ENCODE results near the gene DUS1L.

DUS1L gene

DNA sequence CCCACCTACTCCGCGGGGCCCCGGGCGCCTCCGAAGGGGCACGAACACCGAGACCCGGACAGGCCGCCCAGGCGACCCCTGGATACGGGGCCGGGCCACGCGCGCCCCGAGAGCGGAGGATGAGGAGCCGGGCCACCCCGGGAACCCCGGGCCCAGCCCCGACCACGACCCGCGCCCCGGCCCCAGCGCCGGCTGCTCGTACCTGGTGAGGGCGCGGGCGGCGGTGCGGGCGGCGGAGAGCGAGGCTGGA, 32.2 kb upstream of the DUS1L start:
- Histone ChIP-seq H3K36me3 (ENCODE audit: control insufficient read depth, low read length) (peaks cover 70% of the 10 kb centered on the region), H3K4me2 (ENCODE audit: low read length) (peak overlapping the region; percentile 99), H4K20me1 (ENCODE audit: control insufficient read depth, insufficient read depth, low read depth, low read length) (peaks cover 20% of the 10 kb centered on the region), H3K4me3 (ENCODE audit: low read length) (peak overlapping the region; percentile 98), H3K27me3 (ENCODE audit: control insufficient read depth, low read length) (no peaks in the 10 kb centered on the region), H3F3A (ENCODE audit: control insufficient read depth, insufficient read depth) (peaks cover 9% of the 10 kb centered on the region; the same call in 1 of the 2 replicates), H3K4me1 (ENCODE audit: control insufficient read depth, low read length) (peaks cover 46% of the 10 kb centered on the region), H3K79me2 (ENCODE audit: control insufficient read depth, low read length) (peaks cover 67% of the 10 kb centered on the region), H3K9me2 (replicated peaks; ENCODE audit: control insufficient read depth, low read length) (no peaks in the 10 kb centered on the region), H3K27ac (ENCODE audit: low read depth, low read length) (peak overlapping the region; percentile 76), H3K9me3 (ENCODE audit: control insufficient read depth, insufficient read depth, low read length) (no peaks in the 10 kb centered on the region)
- TF ChIP-seq CTCF (IDR thresholded peaks at IDR 0.05; ENCODE audit: low read depth, low read length, poor library complexity, severe bottlenecking) (no peak), EZH2phosphoT487 (IDR thresholded peaks at IDR 0.05; ENCODE audit: borderline replicate concordance, low read length) (no peak)

- Histone ChIP-seq H3K9me2 (replicated peaks; ENCODE audit: control insufficient read depth, low read length) (no peaks in the 10 kb centered on the region), H3K9me3 (ENCODE audit: control insufficient read depth, insufficient read depth, low read length) (no peaks in the 10 kb centered on the region), H3K4me1 (ENCODE audit: control insufficient read depth, low read length) (peaks cover 46% of the 10 kb centered on the region), H3K4me3 (ENCODE audit: low read length) (peak overlapping the region; percentile 98), H4K20me1 (ENCODE audit: control insufficient read depth, insufficient read depth, low read depth, low read length) (peaks cover 20% of the 10 kb centered on the region), H3K36me3 (ENCODE audit: control insufficient read depth, low read length) (peaks cover 75% of the 10 kb centered on the region), H3F3A (ENCODE audit: control insufficient read depth, insufficient read depth) (peaks cover 8% of the 10 kb centered on the region; the same call in 1 of the 2 replicates), H3K4me2 (ENCODE audit: low read length) (peak overlapping the region; percentile 99), H3K79me2 (ENCODE audit: control insufficient read depth, low read length) (peaks cover 67% of the 10 kb centered on the region), H3K27me3 (ENCODE audit: control insufficient read depth, low read length) (no peaks in the 10 kb centered on the region), H3K27ac (ENCODE audit: low read depth, low read length) (peak overlapping the region; percentile 76)
- TF ChIP-seq CTCF (IDR thresholded peaks at IDR 0.05; ENCODE audit: low read depth, low read length, poor library complexity, severe bottlenecking) (no peak), EZH2phosphoT487 (IDR thresholded peaks at IDR 0.05; ENCODE audit: borderline replicate concordance, low read length) (no peak)
Observed at GRCh38 chr17:82097184-82097918, 31.7 kb upstream of the DUS1L start.

GRCh38 chr17:82096709-82097183, 31.1 kb upstream of the DUS1L start:
- Histone ChIP-seq H3K4me2 (ENCODE audit: low read length) (peak overlapping the region; percentile 99), H3K27ac (ENCODE audit: low read depth, low read length) (peak overlapping the region; percentile 76), H3K9me2 (replicated peaks; ENCODE audit: control insufficient read depth, low read length) (no peaks in the 10 kb centered on the region), H3K4me3 (ENCODE audit: low read length) (peak overlapping the region; percentile 98), H3K36me3 (ENCODE audit: control insufficient read depth, low read length) (peaks cover 81% of the 10 kb centered on the region), H3F3A (ENCODE audit: control insufficient read depth, insufficient read depth) (peaks cover 6% of the 10 kb centered on the region; the same call in 1 of the 2 replicates), H3K79me2 (ENCODE audit: control insufficient read depth, low read length) (peaks cover 67% of the 10 kb centered on the region), H3K27me3 (ENCODE audit: control insufficient read depth, low read length) (no peaks in the 10 kb centered on the region), H3K4me1 (ENCODE audit: control insufficient read depth, low read length) (peaks cover 42% of the 10 kb centered on the region), H4K20me1 (ENCODE audit: control insufficient read depth, insufficient read depth, low read depth, low read length) (peaks cover 20% of the 10 kb centered on the region), H3K9me3 (ENCODE audit: control insufficient read depth, insufficient read depth, low read length) (no peaks in the 10 kb centered on the region)
- TF ChIP-seq CTCF (IDR thresholded peaks at IDR 0.05; ENCODE audit: low read depth, low read length, poor library complexity, severe bottlenecking) (no peak), EZH2phosphoT487 (IDR thresholded peaks at IDR 0.05; ENCODE audit: borderline replicate concordance, low read length) (no peak)

Measured in DOHH2 (cell line).